NCI-H1417 treated with DMSO at 0.1 percent for 48 hours (cell line): Measurements from ENCODE around the gene CDCP1.
"Not testable (repeated sequence)": the region's sequence is repeated elsewhere in the genome, so short reads cannot be mapped to it uniquely, and the experiment has no call there.

ENCODE experiments used
- DNase-seq: peaks from one replicate; lab custom pipeline; 2025; lab: John Stamatoyannopoulos, UW

Gene CDCP1

DNA sequence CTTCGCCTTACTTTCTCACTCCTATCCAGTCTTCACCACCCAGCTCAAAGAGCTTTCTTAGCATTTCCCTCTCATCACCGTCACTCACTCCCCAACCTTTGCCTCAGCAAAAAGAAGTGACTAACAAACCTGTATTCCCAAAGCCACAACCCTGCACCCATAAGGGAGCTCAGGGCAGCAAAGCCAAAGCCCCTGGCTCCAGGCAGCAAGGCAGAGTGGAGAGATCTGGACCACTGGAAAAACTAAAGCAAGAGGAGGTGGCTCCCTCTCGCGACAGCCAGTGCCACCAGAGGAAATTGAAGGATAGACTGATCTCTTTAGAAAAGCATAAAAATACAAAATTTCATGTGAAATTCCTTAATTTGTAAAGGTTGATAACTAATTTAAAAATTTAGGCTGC lies 25.1 kb upstream of the CDCP1 start:
- no peak for DNase-seq

DNA sequence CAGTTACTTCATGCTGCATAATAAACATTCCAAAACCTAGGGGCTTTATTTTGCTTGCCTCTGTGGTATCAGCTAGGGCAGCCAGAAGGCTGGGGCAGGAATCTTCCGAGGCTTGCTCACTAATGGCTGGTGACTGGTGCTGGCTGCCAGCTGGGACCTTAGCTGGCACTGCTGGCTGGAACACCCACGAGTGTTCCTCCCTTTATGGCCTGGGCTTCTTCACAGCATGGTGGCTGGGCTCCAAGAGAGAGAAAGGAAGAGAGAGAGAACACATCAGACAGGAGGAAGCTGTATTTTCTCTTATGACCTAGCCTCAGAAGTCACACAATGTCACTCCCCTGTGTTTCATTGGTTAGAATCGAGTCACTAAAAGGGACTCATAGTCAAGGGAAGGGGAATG lies 23.9 kb upstream of the CDCP1 start:
- no peak for DNase-seq

DNA sequence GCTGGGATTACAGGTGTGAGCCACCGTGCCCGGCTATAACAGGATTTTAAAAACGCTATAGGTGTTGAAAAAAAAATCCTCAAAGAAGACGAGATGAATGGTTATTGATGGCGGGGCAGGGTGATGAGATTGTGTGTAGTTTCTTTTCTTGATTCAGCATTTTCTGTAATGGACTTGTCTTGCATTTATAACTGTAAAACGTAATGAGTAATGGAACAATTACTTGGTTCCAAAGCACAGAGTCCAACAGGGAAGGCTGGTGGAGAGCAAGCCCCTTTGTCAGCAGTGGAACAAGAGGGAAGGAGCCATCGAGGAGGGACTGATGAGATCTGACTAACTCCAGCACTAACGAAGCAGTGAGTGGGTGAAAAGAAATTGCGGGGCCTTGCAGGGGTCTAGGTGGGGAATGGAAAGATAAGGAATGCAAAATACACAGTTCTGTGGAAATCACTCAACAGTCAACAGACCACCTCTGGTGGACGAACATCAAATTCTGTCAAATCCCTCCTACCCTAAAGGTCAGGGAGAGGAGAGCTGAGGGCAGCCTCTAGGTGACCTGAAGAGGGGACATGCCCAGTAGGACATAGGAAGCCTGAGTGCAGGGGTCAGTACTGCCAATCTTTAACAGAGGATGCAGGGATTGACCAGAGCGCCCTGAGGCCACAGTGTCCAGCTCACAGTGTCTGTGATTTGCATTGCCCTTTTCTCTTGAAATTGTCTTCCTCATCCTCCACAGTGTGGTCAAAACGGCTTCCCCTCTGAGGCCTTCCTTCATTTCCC lies 23.1 kb upstream of the CDCP1 start:
- no peak for DNase-seq

DNA sequence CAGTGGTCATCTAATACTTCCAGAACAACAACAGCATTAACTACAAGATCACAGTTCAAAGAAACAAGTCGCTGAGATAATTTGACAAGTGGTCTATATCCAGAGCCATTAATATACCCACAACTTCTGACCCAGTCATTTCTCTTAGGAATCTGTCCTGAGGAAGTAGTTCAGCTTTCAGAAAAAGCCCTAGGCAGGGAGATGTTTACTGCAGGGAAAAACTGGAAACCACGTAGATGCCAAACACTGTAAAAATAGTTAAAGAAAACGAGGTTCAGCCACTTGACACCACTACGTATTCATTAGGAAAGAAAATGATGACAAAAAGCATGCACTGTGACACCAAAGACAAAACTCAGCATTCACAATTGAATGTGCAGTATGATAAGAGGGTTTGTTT lies 22.3 kb upstream of the CDCP1 start:
- no peak for DNase-seq

DNA sequence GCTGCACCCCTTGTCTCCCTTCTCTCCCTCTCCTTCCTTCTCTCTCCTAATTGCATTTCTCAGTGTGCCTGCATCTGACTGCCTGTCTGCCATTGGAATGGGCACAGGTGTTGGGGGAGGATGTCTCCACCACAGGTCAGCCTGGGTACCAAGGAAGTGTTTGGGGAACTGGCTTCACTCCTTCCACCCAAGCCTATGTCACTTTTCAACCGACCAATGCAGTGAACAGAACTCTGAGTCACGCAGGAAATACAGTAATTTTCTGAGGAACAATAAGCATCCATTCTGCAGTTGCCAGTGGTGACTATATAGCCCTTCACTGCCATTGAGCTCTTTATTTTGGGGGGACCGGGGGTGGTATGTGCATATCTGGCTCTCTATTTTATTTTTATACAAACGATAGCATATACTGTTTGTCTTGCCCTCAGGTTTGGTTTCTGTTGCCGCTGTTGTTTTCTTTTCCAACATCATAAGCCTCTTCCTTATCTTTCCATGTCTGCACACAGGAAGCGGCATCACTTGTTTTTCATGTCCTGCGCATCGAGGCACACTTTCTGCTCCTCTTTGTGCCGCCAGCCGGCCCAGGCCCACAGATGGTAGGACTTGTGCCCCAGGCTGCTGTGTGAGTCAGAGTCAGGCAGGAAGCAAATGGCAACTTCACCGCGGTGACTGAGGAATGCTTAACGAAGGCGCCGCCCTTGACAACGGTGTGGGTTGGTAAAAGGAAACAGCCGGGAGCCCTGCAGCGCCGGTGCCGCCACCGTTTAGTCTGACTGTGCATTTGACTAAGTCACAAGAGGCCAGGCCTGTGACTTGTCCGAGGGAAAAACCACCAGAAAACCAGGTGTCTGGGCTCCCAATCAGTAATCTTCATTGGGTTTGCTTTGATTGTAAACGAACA lies 21.1 kb upstream of the CDCP1 start:
- peak; percentile 21 for DNase-seq

DNA sequence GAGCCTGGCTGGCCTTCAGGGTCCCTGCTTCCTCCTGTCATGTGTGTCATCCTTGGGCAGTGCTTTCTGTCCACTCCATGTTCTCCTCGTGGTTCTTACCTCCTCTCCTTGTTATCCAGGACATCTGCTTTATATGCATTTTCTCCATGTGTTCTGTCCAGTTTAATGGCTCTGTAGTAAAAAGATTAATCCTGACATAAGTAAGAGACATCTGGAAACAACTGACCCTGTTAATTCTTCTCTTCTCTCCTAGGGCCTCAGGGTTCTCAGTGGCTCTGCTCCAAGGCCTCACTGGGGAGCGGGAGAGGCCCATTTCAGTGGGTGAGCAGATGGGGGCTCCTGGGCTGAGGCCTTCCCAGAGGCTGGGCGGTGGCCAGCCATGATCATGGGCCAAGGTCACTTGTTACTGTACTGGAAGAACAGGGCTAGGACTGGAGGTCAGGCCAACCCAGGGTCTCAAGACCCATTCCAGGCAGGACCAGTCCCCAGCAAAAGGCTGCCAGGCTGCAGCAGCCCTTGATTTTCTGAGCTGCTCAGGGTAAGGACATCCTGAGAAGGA lies 20.2 kb upstream of the CDCP1 start:
- DNase-seq: no peak

DNA sequence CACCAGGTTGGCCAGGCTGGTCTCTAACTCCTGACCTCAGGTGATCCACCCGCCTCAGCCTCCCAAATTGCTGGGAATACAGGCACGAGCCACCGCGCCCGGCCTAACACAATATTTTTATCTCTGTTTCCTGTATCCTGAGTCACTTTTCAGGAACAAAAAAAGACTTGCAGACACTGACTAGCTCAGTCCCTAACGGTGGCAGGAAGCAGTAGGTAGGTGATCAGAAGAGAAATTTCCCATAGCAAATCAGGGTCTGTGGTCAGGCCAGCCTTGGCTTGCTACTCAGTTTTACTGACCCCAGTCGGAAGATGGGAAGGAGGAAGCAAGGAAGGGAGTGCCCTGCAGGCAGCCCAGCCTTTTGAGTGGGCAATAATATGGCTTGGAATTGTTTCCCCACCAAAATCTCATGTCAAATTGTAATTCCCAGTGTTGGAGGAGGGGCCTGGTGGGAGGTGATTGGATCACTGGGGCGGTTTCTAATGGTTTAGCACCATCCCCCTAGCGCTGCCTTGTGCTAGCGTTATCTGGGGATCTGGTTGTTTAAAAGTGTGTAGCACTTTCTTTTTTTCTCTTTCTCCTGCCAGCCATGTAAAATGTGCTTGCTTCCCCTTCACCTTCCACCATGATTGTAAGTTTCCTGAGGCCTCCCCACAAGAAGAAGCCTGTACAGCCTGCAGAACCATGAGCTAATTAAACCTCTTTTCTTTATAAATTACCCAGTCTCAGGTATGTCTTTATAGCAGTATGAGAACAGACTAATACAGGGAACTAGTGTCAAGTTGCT lies 19.5 kb upstream of the CDCP1 start:
- no peak for DNase-seq

DNA sequence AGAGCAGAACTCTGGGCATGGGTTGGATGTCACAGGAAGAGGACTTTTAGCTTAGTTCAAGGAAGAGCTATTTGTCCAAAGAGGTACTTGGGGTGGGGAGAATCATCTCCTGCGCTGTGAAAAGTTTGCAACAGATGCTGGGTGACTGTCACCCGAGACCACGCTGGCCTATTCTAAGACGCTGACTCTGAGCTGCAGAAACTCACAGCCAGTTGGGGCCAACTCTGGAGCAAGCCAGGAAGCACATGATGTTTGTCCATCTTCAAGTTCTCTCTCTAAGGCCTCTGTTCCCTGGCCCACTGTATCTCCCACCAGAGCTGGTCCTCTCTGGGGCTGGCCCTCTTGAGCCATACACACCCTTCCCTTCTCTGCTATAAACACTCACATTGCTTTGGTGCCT lies 17.9 kb upstream of the CDCP1 start:
- no peak for DNase-seq

DNA sequence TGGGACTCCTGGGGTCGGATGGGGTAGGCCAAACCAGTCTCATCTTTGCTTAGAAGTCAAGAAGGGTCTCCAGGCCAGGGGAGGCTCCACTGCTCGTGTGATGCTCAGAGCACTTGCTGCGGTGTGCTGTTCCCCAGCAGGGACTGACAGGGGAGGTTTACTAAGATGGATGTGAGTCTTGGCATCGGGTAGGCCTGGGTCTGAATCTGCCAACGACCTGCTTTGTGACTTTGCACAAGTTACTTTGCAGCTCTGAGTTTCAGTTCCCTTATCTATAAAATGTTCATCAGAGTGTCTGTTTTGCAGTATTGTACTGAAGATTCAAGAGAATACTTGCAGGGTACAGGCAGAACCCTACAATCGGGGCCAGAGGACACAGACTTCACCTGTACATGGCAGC lies 17.3 kb upstream of the CDCP1 start:
- no peak for DNase-seq

DNA sequence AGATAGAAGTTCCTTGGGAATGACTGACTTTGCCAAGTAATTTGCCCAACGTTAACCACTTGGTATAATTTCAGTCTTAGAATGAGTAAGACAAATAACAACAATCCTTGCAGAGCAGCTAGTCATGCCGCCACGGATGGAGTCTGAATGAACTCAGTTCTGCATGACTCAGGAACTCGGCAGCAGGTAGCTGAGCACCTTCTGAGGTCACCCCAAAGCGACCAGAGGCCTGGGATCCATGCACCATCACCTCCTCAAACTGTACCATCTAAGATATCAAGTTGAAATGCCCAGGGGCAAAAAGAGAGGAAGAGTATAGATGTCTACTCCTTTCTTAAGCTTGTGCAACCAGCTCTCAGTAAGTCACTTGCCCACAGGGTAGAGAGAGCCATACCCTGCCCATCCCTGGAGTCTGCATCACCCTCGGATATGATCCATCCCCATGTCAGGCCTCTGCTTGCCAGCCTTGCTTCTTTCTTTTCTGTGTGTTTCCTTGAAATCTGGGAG lies 8.5 kb upstream of the CDCP1 start:
- DNase-seq: no peak

DNA sequence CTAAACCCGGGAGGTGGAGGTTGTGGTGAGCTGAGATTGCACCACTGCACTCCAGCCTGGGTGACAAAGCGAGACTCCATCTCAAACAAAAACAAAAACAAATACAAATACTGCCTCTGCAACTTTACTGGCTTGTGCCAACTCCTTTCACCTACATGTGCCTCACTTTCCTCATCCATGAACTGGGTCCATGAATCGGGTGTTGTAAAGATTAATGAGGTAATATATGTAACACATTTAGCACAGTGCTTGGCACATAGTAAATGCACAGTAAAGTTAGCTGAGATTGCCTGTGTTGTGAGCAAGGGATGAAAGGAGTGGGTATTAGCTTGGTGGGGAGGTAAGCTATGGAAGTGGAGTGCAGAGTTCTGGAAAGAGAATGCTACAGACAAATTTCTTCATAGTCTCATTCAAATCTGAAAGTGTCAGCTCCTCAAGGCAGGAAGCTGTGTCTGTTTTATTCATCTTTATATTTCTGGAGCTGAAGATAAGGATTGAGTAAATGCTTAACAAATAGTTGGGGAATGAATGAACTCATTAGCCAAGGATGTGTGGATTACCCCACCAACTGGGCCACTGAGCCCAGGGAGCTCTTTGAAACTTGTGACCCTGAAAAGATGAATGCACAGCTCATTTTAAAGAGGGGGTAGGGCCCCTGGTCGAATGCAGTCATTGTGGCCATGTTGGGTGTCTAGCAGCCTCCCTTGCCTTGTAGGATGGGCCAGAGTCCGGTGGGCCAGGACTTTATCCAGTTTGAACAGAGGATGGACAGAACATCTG lies 7.7 kb upstream of the CDCP1 start:
- no peak for DNase-seq

DNA sequence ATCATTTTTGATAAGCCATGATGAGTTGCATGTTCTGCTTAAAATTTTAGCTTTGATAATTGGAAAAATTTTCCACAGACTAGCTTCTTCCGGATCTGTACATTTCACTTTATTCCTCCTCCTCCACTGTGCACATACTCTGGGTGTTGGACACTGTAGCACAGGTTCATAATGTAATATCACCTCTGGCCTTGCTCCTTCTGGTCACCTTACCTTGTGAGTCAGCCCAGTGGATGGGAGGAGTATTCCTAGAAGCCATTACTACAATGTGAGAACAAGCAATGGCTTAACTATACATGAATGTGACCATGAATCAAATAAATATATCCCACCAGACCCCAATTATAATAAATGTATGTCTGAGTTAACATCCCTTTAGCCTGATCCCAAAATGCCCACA lies 6.1 kb upstream of the CDCP1 start:
- DNase-seq: no peak

DNA sequence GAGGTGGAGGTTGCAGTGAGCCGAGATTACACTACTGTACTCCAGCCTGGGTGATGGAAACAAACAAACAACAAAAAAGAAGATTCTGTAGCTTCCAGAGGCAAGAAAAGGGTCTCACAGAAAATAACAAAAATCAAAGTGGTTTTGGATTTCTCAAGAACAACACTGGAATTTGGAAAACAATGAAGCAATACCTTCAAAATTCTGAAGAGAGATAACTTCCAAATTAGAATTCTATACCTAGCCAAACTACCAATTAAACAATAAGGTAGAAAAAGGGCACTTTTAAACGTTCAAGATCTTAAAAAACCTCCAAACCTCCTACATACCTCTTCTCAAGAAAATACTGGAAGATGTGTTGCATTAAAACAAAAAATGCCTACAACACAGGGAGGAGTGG lies 4.9 kb upstream of the CDCP1 start:
- no peak for DNase-seq

DNA sequence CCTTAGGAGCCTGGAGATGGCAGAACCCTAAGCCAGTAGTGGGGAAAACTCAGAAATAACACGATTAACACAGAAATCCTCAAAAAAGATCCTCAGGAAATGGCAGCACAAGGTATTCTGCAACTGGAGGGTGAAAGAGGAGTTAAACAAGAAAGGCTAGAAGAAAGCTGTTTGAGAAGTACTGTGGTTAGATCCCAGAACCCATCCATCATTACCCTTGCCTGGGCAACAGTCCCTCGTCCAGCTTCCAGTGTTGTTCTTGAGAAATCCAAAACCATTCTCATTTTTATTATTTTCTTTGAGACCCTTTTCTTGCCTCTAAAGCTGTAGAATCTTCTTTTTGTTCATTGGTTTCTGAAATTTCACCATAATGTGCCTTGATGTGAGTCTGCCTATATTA lies 2.7 kb upstream of the CDCP1 start:
- DNase-seq: no peak

DNA sequence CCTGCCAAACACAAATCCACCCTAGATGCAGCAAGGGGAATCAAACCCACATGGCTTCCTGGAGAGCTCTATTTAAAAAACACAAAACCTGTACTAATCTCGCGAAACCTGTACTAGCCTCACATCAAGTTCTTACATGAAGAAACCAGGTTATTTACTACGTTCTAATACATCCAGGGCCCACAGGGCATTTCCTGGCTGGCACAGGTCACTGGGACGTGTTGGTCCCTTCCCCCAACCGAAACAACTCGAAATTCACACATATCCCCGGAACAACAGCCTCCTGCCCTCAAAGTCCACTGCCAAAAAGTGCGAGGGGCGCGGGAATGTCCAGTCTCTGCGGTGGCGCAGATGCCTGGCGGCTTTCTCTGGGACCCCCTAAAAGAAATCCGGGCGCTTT lies 955 bp downstream of the CDCP1 start:
- DNase-seq: no peak

DNA sequence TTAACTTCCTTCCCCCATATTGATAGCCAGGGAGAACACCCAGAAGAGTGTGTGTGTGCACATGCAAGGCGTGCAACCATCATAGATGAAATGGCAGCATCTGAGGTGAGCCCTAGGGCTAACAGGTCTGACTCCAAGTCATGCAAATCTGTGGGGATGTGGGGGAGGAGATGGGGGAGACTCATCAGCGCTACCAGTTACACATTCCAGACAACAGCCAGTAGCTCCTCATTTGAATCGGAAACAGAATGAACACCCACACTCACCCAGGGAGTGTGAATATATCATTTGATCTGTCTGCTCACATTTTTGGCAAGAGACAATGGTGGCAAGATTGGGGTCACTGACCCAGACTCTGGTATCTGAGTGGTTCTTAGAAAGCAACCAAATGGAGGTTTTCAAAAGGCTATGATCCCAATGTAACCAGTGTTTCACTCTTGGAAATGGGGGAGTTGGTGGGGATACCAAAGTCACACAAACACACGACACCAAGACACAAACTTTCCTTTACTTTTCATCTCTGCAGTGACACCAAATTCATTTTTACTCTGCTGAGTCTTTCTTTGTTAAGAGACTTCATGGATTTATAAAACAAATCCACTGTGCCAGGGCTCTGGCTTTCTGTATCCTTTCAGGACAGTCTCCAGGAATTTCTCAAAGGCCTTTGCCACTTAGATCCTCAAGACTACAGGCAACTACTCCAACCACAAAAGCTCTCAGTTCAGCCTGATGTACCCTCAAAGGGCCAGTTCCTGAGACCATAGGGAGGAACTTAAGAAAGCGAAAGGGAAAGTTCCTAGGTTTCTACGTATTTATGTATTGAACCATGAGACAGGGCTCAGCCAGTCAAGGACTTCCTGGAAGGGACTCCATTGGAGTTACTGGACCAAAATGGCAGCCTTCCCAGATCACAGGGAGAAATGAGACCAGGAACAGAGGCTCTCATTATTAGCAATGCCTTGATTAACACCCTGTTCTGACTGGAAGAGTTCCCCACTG lies 2.2 kb downstream of the CDCP1 start:
- no peak for DNase-seq

DNA sequence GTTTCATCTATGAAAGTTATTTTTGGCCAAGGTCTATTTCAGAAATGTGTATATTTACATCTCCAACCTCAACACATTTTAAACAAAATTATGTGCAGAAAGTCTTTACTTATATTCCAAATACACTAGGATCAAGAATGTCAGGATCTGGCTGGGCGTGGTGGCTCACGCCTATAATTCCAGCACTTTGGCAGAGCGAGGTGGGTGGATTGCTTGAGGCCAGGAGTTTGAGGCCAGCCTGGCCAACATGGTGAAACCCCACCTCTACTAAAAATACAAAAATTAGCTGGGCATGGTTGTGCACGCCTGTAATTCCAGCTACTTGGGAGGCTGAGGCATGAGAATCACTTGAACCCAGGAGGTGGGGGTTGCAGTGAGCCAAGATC lies 5.4 kb downstream of the CDCP1 start:
- DNase-seq: not testable (repeated sequence)

DNA sequence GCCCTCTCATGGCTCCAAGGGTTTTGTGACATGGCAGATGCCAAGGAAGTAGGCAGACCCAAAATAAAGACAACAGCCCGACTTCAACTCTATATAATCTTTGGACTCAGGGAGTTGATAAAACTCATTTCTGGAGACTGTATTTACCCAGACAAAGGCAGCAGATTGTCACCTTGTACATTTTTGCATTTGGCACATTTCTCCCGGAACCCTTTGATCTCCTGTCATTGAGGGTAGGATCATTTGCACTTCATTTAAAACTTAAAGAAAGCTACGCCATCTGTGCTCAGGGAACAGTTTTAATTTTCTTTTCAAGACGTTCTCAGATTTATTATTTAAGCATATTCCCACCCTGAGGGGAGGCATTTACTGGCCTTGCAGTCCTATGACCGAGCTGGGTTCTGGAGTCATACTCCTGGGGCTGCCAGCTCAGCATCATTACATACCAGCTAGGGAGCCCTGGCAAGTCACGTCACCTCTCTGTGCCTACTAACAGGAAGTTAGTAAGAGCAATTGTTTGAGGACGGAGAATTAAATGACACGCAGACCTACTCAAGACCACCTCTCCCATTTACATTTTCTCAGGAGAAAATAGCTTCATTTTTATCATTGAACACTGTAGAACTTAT lies 5.9 kb downstream of the CDCP1 start:
- no peak for DNase-seq

DNA sequence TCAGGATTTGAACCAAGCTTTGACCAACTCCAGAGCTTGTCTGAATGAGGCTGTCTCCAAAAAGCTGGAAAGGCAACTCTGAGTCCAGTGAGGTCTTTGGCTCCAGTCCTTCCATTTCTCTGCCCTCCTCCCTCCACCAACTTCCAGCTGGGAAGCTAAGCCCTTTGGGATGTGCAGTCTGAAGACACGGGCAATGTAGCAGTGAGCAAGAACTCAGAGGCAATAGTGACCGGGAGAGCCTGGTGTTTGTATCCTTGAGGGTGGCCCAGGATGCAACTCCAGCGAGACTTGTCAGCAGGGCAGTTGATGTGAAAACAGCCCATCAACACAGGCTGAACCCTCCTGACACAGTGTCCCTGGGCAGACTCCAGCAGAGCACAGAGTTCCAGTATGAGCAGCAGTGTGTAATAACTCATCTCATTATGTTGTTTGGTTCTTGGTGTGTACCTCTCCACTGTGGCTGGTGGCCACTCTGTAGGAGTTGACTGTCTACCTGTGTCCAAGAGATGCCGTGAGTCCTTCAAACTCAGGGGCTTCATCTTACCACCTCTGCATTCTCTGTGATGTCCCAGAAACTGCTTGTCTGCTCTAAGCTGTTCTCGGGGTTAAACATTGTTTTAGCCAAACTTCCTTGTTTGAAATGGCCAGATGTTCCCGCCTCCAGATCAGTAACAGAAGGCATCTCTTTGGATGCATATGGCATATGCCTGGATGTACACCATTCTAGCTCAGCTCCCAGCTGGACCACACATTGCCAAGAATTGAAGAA lies 6.6 kb downstream of the CDCP1 start:
- DNase-seq: no peak
